Skeletal muscle cell (primary cell): ENCODE data around the gene EPHA6.

ENCODE experiments used
- DNase-seq: peaks from one replicate; pipeline ENCODE4 v3.0.0-alpha.2; 2010; ENCODE audit warnings: low read depth
- H3K4me3 ChIP-seq: 2 replicates; pipeline ENCODE4 v1.5.1; 2011; ENCODE audit warnings: low read depth, mild to moderate bottlenecking, control low read depth, low read length, moderate library complexity

EPHA6 gene

DNA sequence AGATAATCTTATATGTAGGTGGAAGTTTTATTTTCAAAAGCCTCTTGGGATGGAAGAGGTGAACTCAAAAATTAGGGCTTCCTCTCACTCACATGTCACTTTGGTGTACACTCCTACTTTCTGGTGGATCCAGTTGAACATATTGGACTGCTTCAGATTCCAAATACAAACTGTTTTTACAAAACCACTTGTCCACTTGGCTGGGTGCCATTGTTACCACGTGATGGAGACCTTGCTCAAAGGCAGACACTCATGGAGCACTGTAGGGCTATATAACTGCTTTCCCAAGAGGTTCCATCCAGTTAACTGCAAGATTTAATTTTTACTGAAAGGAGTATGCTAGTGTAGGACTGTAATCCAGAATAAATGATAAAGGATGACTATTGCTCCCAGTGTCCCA, 307.0 kb downstream of the EPHA6 start:
- no peak for DNase-seq
- no peak overlapping the region for H3K4me3 ChIP-seq

DNA sequence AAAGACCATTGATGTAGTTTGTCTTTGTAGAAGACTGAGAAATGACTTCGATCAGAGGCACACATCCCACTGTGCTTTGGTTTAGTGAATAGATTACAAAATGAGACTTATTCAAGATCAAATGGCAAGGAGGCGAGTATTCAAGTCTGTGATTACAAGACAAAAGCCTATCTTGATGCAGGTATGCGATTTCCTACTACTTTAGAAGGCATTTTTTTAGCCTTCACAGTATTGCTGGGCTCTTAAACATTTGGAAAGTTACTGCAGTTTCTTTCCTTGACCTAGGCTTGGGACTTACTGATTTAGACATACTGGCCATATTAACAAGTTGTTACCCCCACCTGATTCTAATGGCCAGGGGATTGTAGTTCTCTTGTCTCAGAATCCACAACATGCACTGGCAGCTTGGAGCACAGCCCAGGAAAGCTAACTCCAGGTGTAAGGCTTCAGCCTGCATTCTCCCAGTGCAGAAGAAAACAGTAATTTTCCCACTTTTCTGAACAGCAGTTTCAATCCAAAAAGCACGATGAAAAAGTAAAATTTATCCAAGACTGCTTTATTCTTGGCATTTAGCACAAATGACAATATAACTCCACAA, 311.6 kb downstream of the EPHA6 start:
- no peak overlapping the region for H3K4me3 ChIP-seq
- no peak for DNase-seq

DNA sequence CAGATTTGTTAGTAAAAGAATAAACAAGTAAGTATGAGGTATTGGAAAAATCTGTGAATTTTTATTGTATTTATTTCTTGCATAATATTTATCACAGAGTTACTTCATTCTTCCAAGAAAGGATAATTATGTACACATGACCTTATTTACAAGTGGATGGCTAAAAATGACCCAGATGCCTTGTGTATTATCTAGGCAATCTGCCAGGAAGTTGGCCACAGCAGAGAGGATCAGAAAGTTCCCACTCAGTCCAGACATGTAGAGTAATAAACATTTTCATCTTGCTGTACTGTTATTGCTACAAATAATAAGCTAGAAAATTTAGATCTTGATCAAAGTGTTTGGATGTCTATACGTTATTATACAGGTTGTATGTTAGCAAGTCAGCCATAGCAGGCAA, 317.1 kb downstream of the EPHA6 start:
- DNase-seq = no peak
- H3K4me3 ChIP-seq = no peak overlapping the region

DNA sequence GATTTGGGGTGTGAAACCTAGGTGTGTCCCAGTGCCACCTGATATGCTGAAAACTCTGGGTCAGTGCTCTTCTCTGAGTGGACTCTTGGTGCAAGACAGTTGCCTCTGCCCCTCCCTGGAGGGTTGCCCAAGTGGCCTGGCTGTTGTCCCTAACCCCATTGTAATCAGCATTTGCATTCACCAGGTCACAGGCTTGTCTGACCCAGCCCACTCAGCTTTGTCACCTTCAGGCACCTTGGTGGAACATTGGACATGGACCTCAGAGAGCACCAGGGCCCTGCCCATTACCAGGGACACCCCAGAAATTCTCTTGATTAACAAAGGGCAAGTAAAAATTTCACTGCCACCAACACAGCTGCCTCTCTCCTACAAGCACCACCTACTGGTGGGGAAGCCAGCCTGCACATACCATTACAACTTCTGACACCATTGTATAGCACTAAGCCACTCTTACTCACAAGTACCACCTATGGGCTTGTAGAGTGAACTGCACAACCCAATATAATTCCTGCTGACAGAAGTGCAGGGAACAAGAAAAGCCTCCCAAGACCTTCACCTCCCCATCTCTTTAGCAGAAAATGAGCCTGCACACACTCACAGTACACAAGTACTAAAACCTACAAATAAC, 324.6 kb downstream of the EPHA6 start:
- no peak overlapping the region for H3K4me3 ChIP-seq
- DNase-seq = no peak

DNA sequence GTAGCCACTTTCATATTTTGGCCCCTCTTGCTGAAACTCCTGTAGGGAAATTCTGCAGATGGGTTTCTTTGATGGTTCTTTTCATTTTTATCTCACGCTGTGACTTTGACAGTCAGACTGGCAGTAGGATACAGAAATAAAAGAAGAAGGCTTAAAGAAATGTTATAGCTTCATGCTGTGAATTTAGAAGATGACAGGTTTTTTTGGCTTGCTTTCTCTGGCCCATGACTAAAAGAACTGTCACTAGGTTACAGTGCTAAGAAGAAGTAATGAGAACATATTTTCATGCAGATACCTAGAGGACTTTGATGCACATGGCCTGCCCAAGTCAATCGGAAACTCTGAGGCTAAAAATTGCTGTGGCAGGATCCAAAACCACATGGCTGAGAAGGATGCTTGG, 334.5 kb downstream of the EPHA6 start:
- H3K4me3 ChIP-seq = no peak overlapping the region
- no peak for DNase-seq

DNA sequence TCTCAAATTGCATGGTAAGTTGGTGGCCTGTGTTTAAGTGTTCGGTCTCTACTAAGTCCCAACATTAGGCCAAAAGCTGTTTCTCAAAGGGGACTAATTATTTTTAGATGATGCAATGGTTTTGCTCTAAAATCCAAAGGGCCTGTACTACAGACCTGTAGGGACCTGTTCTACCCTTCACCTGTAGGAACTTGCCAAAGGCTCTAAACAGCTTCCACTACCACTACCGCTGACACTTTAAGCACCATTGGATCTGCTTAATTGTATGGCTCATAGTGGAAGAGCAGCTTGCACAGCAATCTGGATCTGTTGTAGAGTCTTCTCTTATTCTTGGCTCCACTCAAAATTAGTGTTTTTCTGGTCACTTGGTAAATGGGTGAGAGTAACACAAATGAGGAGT, 346.8 kb downstream of the EPHA6 start:
- no peak overlapping the region for H3K4me3 ChIP-seq
- no peak for DNase-seq

DNA sequence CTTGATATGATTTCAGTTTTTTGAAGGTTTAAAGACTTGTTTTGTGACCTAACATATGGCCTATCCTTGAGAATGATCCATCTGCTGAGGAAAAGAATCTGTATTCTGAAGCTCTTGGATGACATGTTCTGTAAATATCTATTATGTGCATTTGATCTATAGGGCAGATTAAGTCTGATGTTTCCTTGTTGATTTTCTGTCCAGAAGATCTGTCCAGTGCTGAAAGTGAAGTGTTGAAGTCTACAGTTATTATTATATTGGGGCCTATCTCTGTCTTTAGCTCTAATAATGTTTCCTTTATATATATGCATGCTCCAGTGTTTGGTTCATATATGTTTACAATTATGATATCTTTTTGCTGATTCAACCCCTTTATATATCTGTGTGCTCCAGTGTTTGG, 362.8 kb downstream of the EPHA6 start:
- H3K4me3 ChIP-seq = no peak overlapping the region
- DNase-seq = no peak

DNA sequence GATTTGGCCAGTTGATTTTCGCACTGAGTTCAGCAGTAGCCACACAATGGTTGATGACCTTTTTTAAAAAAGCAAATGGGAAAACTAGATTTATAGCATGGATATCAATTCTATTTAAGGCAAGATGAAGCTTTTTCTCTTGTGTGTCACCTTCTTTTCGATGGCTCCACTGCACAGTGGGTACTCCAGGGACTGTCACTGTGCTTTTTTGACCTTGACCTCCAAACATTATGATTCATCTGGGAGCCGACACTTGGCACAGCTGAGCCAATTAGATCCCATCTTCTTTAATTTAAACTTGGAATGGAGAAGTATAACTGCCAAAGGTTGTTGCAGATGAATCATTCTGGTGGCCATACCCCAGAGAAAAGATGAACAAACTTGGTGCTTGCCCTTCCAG, 367.3 kb downstream of the EPHA6 start:
- no peak for DNase-seq
- H3K4me3 ChIP-seq = no peak overlapping the region

DNA sequence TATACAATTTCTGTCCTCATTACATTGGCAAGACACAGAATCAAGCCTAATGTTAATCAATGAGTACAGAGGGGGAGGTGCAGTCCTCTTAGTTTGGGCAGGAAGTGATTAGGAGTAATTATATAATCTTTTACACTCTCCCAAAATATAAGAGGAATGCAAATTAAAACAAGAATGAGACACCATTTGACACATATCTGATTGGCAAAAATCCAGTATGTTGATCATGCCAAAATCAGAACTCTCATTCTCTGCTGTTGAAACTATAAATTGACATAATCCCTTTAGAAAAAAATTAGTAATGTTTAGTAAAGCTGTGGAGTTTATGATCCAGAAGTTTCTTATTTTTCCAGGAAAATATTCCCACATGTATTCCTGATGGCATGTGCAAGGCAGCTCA, 373.4 kb downstream of the EPHA6 start:
- no peak overlapping the region for H3K4me3 ChIP-seq
- DNase-seq = no peak

DNA sequence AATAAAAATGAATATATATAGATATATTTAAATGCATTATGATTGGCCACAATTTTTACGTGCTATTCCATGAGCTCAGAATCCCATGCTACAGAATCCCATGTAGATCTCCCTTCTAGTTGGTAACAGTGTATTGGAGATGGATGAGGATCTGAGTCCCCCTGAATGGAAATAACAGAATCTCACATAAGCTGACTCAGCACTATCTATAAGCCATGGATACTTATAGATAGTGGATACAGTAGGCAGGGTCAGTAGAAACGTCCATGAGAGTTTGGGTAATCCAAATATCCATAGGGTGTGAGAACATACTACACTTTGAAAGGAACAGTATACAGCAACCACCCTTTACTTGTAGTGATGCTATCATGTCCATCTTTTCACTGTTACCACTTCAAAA, 375.4 kb downstream of the EPHA6 start:
- DNase-seq = no peak
- no peak overlapping the region for H3K4me3 ChIP-seq

DNA sequence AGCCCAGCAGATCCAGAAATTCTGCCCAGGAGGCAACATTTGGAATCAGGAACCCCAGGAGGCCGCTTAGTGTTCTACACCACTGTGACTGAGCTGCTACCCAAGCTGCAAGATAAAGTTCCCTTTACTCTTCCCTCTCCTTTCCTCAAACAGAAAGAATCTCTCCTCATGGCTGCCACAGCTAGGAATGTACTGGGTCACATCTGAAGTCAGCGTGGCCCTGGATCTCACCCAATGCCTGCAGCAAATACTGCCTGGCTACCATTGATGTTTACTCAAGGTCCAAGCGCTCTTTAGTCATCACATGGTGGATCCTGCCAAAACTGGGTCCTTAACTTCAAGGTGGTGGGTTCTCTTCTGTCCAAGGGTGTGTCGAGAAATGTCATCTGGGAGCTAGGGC, 382.7 kb downstream of the EPHA6 start:
- DNase-seq = no peak
- H3K4me3 ChIP-seq = no peak overlapping the region

DNA sequence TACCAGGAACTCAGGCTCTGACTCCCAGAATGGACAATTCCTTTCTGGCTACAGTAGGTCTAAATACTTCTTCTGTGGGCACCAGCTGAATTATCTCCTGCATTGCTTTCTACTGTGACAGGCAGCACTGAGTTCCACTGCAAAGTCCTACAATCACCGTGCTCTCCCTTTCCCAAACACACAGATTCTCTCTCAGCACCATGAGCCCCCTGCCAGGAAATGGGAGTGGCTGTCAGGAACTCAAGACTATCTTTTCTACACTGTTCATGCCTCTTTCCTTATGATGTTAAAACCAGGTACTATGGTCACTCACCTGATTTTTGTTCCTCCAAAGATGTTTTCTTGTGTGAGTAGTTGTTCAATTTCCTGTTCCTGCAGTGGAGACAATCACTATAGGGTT, 383.4 kb downstream of the EPHA6 start:
- no peak for DNase-seq
- no peak overlapping the region for H3K4me3 ChIP-seq

DNA sequence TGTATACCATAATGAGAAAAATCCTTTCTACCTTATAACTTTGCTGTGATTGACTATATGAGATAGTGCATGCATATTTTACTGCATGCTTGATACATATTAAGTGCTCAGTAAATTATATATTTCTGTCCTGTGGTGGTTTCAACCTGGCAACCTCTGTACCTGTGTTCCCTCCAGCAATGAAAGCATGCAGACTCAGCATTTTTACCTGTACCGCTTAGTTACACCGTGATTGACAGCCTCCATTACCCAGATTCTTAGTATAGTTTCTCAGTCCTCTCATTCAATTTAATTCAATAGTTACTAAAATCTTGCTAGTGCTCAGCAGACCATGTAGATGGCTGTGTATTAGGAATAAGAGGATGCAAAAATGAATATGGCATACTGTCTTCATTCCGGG, 386.0 kb downstream of the EPHA6 start:
- no peak for DNase-seq
- no peak overlapping the region for H3K4me3 ChIP-seq

DNA sequence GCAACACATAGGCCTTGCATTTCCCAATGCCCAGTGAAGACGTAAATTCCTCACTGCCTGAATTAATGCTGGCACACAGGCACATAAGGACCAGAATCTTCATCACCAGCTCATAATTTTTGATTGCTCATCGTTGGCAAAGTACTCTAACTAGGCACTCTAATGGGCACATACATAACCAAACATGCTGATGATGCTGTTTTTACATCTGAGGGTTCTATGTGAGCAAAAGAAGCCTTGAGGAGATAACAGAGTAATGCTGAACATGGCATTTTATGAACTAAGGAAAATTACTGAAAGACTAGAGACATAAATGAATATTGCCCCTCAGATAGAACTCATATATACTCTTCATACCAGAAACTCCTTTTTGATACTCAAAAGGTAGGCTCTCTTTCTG, 387.4 kb downstream of the EPHA6 start:
- DNase-seq = no peak
- H3K4me3 ChIP-seq = no peak overlapping the region

DNA sequence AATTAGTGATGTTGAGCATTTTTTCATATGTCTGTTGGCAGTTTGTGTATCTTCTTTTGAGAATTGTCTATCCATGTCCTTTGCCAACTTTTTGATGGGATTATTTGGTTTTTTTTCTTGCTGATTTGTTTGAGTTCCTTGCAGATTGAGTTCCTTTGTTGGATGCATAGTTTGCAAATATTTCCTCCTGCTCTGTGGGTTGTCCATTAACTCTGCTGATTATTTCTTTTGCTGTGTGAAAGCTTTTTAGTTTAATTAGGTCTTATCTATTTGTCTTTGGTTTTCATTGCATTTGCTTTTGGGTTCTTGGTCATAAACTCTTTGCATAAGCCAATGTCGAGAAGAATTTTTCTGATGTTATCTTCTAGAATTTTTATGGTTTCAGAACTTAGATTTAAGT, 414.6 kb downstream of the EPHA6 start:
- DNase-seq = no peak
- H3K4me3 ChIP-seq = no peak overlapping the region

DNA sequence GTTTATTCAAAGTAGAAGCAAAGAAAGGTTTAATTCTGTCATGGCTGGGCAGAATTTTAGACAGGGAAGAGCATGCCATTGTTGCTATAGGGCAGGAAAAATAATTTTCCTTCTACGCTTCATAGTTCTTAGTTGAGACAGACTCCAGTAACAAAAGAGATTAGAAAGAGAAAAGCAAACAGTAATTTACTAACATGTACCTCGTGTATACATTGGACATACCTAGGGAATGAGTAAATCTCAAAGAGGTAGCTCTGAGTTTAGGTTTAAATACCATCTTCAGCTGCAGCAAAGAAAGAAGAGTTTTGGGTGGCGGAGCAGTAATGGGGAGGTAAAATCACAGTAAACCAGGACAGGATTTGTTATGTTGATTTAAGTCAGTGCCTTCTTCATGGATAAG, 416.1 kb downstream of the EPHA6 start:
- no peak for DNase-seq
- H3K4me3 ChIP-seq = no peak overlapping the region

DNA sequence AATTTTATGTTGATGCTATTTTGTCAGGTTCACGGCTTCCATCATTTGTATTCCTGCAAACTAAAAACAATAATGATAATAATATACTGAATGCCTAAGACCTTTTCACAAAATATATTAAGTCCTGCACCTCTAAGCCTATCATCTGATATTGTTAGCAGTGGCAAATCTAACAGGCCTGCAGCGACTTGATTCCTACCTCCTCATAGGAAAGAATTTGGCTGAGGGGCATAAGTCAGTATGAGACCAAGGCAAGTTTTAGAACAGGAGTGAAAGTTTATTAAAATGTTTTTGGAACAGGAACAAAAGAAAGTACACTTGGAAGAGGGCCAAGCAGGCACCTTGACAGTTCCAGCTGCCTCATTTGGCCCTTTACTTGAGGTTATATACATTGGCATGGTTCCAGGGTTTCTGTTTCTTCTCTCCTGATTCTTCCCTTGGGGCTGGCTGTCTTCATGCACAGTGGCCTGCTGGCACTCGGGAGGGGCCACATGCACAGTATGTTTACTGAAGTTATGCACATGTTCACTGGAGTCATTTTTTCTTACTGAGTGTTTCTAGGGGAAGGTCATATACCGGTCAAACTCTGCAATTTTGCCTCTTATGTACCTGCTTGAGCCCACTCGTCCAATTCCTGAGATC, 418.1 kb downstream of the EPHA6 start:
- no peak overlapping the region for H3K4me3 ChIP-seq
- DNase-seq = no peak

DNA sequence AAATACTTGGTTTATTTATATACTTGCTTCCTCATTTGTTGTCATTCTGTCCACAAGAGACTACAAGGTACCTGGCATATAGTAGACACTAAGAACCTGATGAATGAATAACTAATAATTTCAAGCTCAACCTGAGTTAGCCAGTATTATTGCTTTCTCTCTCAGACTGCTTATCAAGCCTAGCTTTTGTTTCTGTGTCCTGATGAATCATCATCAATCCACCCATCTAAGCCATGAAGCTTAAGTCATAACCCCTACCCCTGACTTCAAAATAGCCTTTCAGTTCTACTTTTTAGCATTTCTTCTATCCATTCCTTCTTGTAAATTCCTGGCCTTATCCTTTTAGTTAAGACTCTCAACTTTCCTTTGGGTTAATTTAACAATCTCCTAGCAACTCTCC, 420.8 kb downstream of the EPHA6 start:
- no peak overlapping the region for H3K4me3 ChIP-seq
- no peak for DNase-seq

DNA sequence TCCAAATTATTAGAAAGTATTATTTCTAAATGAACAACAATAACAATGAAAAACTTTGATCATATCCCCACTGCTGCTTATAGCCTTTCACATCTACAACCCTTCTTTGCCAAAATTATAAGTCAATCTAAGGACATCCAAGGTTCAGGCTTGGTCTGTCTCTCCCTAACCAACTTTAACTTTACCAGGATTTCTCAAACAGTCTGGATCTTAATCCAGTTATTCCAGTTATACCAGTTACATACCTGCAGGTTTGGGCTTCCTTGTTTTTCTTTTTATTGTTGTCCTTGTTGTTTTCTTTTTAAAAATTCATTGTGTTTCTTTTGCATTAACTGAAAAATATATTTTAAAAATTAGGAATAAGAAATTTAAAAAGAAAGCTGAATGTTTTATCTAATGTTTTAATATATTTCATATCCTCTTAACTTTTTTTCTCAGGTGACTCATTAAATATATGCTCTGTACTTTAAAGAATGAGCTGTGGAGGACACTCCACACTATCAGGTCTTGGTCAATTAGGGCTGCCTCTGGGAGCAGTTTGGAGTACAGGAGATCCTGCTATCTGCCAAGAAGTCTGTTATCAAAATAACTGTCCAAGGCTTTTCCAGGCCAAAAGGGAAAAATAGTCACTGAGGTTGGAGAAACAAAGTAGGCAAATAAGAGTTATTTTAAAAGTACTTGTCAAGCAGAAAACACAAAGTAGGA, 421.4 kb downstream of the EPHA6 start:
- H3K4me3 ChIP-seq = no peak overlapping the region
- no peak for DNase-seq

DNA sequence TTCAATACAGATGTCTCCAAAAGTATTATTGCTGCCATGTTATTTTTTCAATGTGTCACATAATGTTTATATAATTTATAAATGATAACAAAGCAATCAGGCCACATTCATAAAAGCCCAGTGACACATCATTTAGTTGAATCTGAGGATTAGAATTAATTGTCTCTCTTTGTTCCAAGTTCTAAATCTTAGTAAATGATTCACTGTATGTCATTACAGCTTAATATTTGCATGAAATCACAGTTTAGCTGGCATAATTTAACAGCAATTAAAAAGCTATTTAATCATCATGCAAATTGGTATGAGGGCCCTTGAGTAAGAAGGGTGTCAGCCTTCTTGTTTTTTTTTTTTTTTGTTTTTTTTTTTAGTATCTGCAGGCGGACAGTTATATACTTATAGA, 427.0 kb downstream of the EPHA6 start:
- DNase-seq = no peak
- no peak overlapping the region for H3K4me3 ChIP-seq
